Uterus (tissue), 4 donors: ENCODE results near the gene MAP3K3. TPM values are rescaled to one million over a fixed set of nuclear protein-coding genes. Genes with fewer than 3 reads are reported as not detected.

Experiments used
- DNase-seq, 2 donors: peaks; one replicate each; pipeline ENCODE4 v3.0.0-alpha.2; 2019 to 2020
- H3K27ac ChIP-seq, 2 donors: fragments of 200-600 bp; sonication (generic); 1 replicate in 1 of 2; 2 replicates in 1 of 2; pipeline ENCODE4 v1.5.1; 2016 to 2018
- H3K27me3 ChIP-seq, 2 donors: fragments of 200-600 bp; sonication (generic); one replicate each; pipeline ENCODE4 v1.5.1; 2018 to 2019; ENCODE audit warnings: control low read depth in 1 of 2
- H3K36me3 ChIP-seq, 2 donors: fragments of 200-600 bp; sonication (generic); one replicate each; pipeline ENCODE4 v1.5.1; 2019; ENCODE audit warnings: control low read depth in 1 of 2
- H3K4me1 ChIP-seq, 2 donors: fragments of 200-600 bp; sonication (generic); one replicate each; pipeline ENCODE4 v1.5.1; 2018 to 2019; ENCODE audit warnings: control low read depth in 1 of 2
- H3K4me3 ChIP-seq, 2 donors: fragments of 200-600 bp; sonication (generic); 1 replicate in 1 of 2; 2 replicates in 1 of 2; pipeline ENCODE4 v1.5.1; 2018 to 2019; ENCODE audit warnings: mild to moderate bottlenecking in 1 of 2
- H3K9me3 ChIP-seq, 2 donors: fragments of 200-600 bp; sonication (generic); one replicate each; pipeline ENCODE4 v1.5.1; 2019; ENCODE audit warnings: control low read depth in 1 of 2
- CTCF ChIP-seq, 4 experiments: fragments of 200-600 bp in 2 of 4; fragments of 450-650 bp in 2 of 4; sonication (generic) in 2 of 4; IDR thresholded peaks; one replicate each; pipeline ENCODE4 v1.5.1; 2016 to 2019; ENCODE audit warnings: antibody characterized with exemption in 4 of 4, mild to moderate bottlenecking in 2 of 4, moderate library complexity in 1 of 4
- POLR2A ChIP-seq, 2 donors: fragments of 450-650 bp; IDR thresholded peaks; one replicate each; pipeline ENCODE4 v1.6.1; 2016; ENCODE audit warnings: antibody characterized with exemption in 2 of 2, mild to moderate bottlenecking in 1 of 2, moderate library complexity in 1 of 2
- intact Hi-C: fragments of 100-400 bp; cut with DNase I; formaldehyde crosslinking; loops from one replicate; pipeline ENCODE4 v1.15.1; 2023; ENCODE audit warnings: low total_unique reads
- total RNA-seq, 4 donors: library from RNA; depleted of rRNA in 3 of 4; stranded (reverse); fragments of >200 nt in 3 of 4; gene quantifications; one replicate each; pipeline versions ENCODE4 v1.1.0 to v1.2.4, GENCODE V29; 2014 to 2023
- donor health status: DM: yes; HTN: yes; CAD: no.

MAP3K3 gene
- total RNA-seq, 4 donors from 2014 or later: 31.5 to 63.0 (median 56.3) TPM

- H3K9me3 ChIP-seq: no peaks in the 10 kb centered on the region
- no peaks in the 10 kb centered on the region for H3K36me3 ChIP-seq
- no peaks in the 10 kb centered on the region for H3K27me3 ChIP-seq
- TF ChIP-seq CTCF (IDR thresholded peaks at IDR 0.05): no peak
- TF ChIP-seq POLR2A (IDR thresholded peaks at IDR 0.05): no peak
- H3K4me1 ChIP-seq: no peaks in the 10 kb centered on the region
- no peak overlapping the region for H3K27ac ChIP-seq
- no peak overlapping the region for H3K4me3 ChIP-seq
- intact Hi-C loops: no loop called here
- DNase-seq: no peak
Observed at GRCh38 chr17:63587770-63588169, 34.4 kb upstream of the MAP3K3 start.

DNA sequence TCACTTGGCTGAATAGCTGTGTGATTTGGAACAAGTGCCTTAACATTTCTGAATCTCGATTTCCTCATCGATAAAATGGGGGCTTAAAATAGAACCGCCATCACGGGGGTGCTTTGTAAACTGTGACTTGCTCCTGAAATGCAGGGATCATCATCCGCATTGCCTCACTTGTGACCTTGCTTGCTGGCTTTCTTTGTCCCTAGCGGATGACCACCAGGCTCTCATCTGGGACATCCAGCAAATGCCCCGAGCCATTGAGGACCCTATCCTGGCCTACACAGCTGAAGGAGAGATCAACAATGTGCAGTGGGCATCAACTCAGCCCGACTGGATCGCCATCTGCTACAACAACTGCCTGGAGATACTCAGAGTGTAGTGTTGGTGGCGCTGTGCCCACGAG lies 33.4 kb upstream of the MAP3K3 start:
- DNase-seq: no peak
- no peaks in the 10 kb centered on the region for H3K4me1 ChIP-seq
- no peak overlapping the region for H3K4me3 ChIP-seq
- no peaks in the 10 kb centered on the region for H3K9me3 ChIP-seq
- no peaks in the 10 kb centered on the region for H3K36me3 ChIP-seq
- intact Hi-C loops: no loop called here
- H3K27ac ChIP-seq: no peak overlapping the region
- no peaks in the 10 kb centered on the region for H3K27me3 ChIP-seq
- TF ChIP-seq POLR2A (IDR thresholded peaks at IDR 0.05) (no peak), CTCF (IDR thresholded peaks at IDR 0.05) (no peak)

DNA sequence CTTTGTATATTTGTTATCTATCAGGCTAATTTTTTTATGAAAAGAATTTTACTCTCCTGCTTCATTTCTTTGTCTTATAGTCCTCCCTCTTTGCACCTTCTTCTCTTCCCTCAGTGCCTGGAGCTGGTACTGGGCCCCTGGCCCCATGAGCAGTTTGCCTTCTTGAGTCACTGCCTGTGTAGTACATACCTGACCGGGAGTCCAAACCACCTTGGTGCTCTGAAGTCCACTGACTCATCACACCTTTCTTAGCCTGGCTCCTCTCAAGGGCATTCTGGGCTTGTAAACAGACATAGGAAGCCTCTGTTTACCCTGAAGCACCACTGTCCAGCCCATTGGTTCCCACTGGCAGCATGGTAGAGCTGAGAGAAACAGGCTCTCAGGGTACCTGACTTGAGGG lies 32.6 kb upstream of the MAP3K3 start:
- Histone ChIP-seq H3K27ac (no peak overlapping the region), H3K4me1 (no peaks in the 10 kb centered on the region), H3K27me3 (no peaks in the 10 kb centered on the region), H3K9me3 (no peaks in the 10 kb centered on the region), H3K36me3 (no peaks in the 10 kb centered on the region), H3K4me3 (no peak overlapping the region)
- intact Hi-C loops: no loop called here
- no peak for DNase-seq
- no peak for TF ChIP-seq POLR2A (IDR thresholded peaks at IDR 0.05)
- no peak for TF ChIP-seq CTCF (IDR thresholded peaks at IDR 0.05)

- intact Hi-C loops: no loop called here
- TF ChIP-seq CTCF (IDR thresholded peaks at IDR 0.05) (no peak), POLR2A (IDR thresholded peaks at IDR 0.05) (no peak)
- Histone ChIP-seq H3K36me3 (no peaks in the 10 kb centered on the region), H3K27ac (no peak overlapping the region), H3K4me1 (no peaks in the 10 kb centered on the region), H3K4me3 (no peak overlapping the region), H3K9me3 (no peaks in the 10 kb centered on the region), H3K27me3 (no peaks in the 10 kb centered on the region)
- DNase-seq: no peak
Observed at GRCh38 chr17:63592797-63593196, 29.4 kb upstream of the MAP3K3 start.

DNA sequence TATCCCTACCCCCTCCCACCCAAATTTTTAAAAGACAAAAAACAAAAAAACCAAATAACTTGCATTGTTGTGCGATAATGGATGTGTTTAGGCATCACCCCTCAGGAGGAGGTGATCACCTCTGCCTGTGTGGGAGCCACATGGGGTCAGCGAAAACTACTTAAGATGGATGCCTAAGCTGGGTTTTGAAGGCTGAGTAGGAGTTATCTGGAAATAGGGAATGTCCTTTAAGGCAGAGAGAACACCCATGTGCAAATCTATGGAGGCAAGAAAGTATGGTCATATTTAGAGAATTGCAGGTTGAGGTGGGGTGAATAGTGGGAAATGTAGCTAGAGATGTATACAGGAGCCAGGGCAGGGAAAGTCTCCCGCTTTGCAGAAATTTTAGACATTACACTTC lies 27.1 kb upstream of the MAP3K3 start:
- Histone ChIP-seq H3K4me1 (no peaks in the 10 kb centered on the region), H3K4me3 (no peak overlapping the region), H3K27me3 (no peaks in the 10 kb centered on the region), H3K36me3 (no peaks in the 10 kb centered on the region), H3K27ac (no peak overlapping the region), H3K9me3 (no peaks in the 10 kb centered on the region)
- intact Hi-C loops: no loop called here
- TF ChIP-seq POLR2A (IDR thresholded peaks at IDR 0.05) (no peak), CTCF (IDR thresholded peaks at IDR 0.05) (no peak)
- DNase-seq: no peak
